Measurements from ENCODE around the gene IFNAR2. TPM values are rescaled to one million over a fixed set of nuclear protein-coding genes. Genes with fewer than 3 reads are reported as not detected.
A peak's percentile ranks its signal among the peaks of the same experiment; 100 is the strongest.
"Not testable (repeated sequence)": the region's sequence is repeated elsewhere in the genome, so short reads cannot be mapped to it uniquely, and the experiment has no call there.

Gene IFNAR2
- polyA plus RNA-seq, 10 donors = 8.4 to 14.7 (median 12.7) TPM

GRCh38 chr21:33212159-33212851 is 17.4 kb upstream of the IFNAR2 start:
- peak in 1 of 3 donors; percentile 50 for DNase-seq

- no peak for DNase-seq
Measured at GRCh38 chr21:33214056-33214455, 15.7 kb upstream of the IFNAR2 start.

- no peak for DNase-seq
Measured at GRCh38 chr21:33217138-33217520, 12.6 kb upstream of the IFNAR2 start.

- no peak for DNase-seq
Measured at GRCh38 chr21:33219300-33219699, 10.4 kb upstream of the IFNAR2 start.

GRCh38 chr21:33219954-33220353 is 9.8 kb upstream of the IFNAR2 start:
- no peak for DNase-seq

- DNase-seq = not testable (repeated sequence)
Measured at GRCh38 chr21:33225376-33225775, 4.4 kb upstream of the IFNAR2 start.

GRCh38 chr21:33228455-33228854 is 1.3 kb upstream of the IFNAR2 start:
- no peak for DNase-seq

- peak in 1 of 3 donors; percentile 22 for DNase-seq
Measured at GRCh38 chr21:33229099-33229783, 497 bp upstream of the IFNAR2 start.

GRCh38 chr21:33230545-33231324 is 997 bp downstream of the IFNAR2 start:
- peak; percentile 17 to 78 (median 51) for DNase-seq

GRCh38 chr21:33231526-33231925 is 1.8 kb downstream of the IFNAR2 start:
- no peak for DNase-seq

GRCh38 chr21:33232291-33233034 is 2.7 kb downstream of the IFNAR2 start:
- no peak for DNase-seq

GRCh38 chr21:33234635-33235520 is 5.1 kb downstream of the IFNAR2 start:
- no peak for DNase-seq

- DNase-seq = no peak
Measured at GRCh38 chr21:33236013-33236686, 6.4 kb downstream of the IFNAR2 start.

GRCh38 chr21:33236766-33237165 is 7.0 kb downstream of the IFNAR2 start:
- DNase-seq = peak; percentile 18 to 53 (median 36)

- DNase-seq = no peak
Measured at GRCh38 chr21:33237486-33237885, 7.7 kb downstream of the IFNAR2 start.

- DNase-seq = no peak
Measured at GRCh38 chr21:33238146-33238545, 8.4 kb downstream of the IFNAR2 start.

- DNase-seq = no peak
Measured at GRCh38 chr21:33238565-33239255, 9.0 kb downstream of the IFNAR2 start.

GRCh38 chr21:33239559-33240127 is 9.9 kb downstream of the IFNAR2 start:
- DNase-seq = not testable (repeated sequence)

GRCh38 chr21:33240404-33240803 is 10.7 kb downstream of the IFNAR2 start:
- DNase-seq = no peak

Data from muscle of back (tissue), 11 donors.